ENCODE data around the gene CAST.

- TF ChIP-seq, protein P1, sequence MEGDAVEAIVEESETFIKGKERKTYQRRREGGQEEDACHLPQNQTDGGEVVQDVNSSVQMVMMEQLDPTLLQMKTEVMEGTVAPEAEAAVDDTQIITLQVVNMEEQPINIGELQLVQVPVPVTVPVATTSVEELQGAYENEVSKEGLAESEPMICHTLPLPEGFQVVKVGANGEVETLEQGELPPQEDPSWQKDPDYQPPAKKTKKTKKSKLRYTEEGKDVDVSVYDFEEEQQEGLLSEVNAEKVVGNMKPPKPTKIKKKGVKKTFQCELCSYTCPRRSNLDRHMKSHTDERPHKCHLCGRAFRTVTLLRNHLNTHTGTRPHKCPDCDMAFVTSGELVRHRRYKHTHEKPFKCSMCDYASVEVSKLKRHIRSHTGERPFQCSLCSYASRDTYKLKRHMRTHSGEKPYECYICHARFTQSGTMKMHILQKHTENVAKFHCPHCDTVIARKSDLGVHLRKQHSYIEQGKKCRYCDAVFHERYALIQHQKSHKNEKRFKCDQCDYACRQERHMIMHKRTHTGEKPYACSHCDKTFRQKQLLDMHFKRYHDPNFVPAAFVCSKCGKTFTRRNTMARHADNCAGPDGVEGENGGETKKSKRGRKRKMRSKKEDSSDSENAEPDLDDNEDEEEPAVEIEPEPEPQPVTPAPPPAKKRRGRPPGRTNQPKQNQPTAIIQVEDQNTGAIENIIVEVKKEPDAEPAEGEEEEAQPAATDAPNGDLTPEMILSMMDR (IDR thresholded peaks at IDR 0.05) = no peak
- no peak for TF ChIP-seq POLR2A (IDR thresholded peaks at IDR 0.05)
Observed at GRCh38 chr5:96781031-96781971, 119.1 kb downstream of the CAST start.

Measured in adrenal gland (tissue), 5 donors.